Measurements from ENCODE around the gene ASCC2. TPM values are rescaled to one million over a fixed set of nuclear protein-coding genes. Genes with fewer than 3 reads are reported as not detected.

The ASCC2 gene
- total RNA-seq, 4 donors from 2014 or later = 19.6 to 35.8 (median 28.5) TPM

DNA sequence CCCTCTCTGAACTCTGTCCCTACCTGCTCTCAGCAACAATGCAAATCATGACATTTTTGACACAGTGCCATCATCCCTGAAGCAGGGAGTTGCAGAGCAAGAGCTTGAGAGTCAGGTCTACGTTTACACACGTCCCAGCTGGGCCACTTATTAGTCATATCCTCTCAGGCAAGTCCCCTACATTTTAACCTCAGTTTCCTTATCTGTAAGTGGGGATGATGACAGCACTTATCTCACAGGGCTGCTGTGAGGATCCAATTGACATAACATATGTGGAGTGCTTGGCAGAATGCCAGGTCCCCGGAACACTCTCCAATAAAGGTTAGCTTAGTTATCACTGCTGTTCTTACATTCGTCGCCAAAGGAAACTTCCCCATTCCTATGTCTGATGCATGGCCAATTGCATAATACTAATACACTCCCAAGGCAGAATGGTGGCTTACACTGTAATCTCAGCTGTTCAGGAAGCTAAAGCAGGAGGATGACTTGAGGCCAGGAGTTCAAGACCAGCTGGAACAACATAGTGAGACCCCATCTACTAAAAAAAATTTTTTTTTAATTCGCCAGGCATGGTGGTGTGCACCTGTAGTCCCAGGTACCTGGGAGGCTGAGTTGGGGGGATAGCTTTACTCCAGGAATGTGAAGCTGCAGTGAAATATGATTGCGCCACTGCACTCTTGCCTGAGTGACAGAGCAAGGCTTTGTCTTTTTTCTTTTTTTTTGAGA is 16.6 kb downstream of the ASCC2 start:
- peaks cover 0 to 14% (median 5%) of the 10 kb centered on the region in 3 donors for H3K4me1 ChIP-seq
- H3K9me3 ChIP-seq = no peaks in the 10 kb centered on the region
- ATAC-seq = peak; percentile 61
- 46 to 73% methylated on average over 3 to 7 of the region's 7 CpGs for WGBS, 2 donors (ENCODE audit: low coverage in 1 of 2)
- H3K36me3 ChIP-seq = peaks cover 0 to 96% of the 10 kb centered on the region in 2 donors
- H3K4me3 ChIP-seq = no peak overlapping the region
- no peaks in the 10 kb centered on the region for H3K27me3 ChIP-seq
- H3K27ac ChIP-seq = peak overlapping the region in 1 of 4 donors; percentile 35
- TF ChIP-seq, protein P1, sequence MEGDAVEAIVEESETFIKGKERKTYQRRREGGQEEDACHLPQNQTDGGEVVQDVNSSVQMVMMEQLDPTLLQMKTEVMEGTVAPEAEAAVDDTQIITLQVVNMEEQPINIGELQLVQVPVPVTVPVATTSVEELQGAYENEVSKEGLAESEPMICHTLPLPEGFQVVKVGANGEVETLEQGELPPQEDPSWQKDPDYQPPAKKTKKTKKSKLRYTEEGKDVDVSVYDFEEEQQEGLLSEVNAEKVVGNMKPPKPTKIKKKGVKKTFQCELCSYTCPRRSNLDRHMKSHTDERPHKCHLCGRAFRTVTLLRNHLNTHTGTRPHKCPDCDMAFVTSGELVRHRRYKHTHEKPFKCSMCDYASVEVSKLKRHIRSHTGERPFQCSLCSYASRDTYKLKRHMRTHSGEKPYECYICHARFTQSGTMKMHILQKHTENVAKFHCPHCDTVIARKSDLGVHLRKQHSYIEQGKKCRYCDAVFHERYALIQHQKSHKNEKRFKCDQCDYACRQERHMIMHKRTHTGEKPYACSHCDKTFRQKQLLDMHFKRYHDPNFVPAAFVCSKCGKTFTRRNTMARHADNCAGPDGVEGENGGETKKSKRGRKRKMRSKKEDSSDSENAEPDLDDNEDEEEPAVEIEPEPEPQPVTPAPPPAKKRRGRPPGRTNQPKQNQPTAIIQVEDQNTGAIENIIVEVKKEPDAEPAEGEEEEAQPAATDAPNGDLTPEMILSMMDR (IDR thresholded peaks at IDR 0.05) = no peak
- TF ChIP-seq POLR2A (IDR thresholded peaks at IDR 0.05) (no peak), EP300 (IDR thresholded peaks at IDR 0.05) (no peak), POLR2AphosphoS5 (IDR thresholded peaks at IDR 0.05) (no peak)

DNA sequence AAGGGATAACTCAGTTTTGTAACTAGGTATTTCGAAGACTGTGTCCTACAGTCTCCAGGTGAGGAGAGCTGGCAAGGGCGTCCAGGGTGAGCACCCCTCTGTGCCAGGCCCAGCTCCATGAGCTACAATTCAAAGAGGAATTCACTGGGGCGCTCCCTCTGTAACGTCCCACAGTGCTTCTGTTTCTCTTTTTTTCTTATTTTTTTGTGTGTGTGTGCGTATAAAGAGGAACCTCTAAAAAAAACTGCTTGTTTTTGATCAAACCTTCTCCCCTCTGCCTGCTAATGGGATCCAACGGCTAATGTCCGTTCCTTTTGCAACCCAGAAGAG is 17.1 kb downstream of the ASCC2 start:
- TF ChIP-seq POLR2AphosphoS5 (IDR thresholded peaks at IDR 0.05) = no peak
- TF ChIP-seq, protein P1 (IDR thresholded peaks at IDR 0.05) = no peak
- TF ChIP-seq POLR2A (IDR thresholded peaks at IDR 0.05) = no peak
- TF ChIP-seq EP300 (IDR thresholded peaks at IDR 0.05) = no peak
- Histone ChIP-seq H3K9me3 (no peaks in the 10 kb centered on the region), H3K4me3 (no peak overlapping the region), H3K27me3 (no peaks in the 10 kb centered on the region), H3K4me1 (peaks cover 0 to 19% (median 5%) of the 10 kb centered on the region in 3 donors), H3K36me3 (peaks cover 0 to 97% of the 10 kb centered on the region in 2 donors), H3K27ac (peak overlapping the region in 1 of 4 donors; percentile 35)
- ATAC-seq = no peak
- WGBS, 2 donors (ENCODE audit: low coverage in 1 of 2) = 71 to 74% methylated on average over 5 to 7 of the region's 7 CpGs

DNA sequence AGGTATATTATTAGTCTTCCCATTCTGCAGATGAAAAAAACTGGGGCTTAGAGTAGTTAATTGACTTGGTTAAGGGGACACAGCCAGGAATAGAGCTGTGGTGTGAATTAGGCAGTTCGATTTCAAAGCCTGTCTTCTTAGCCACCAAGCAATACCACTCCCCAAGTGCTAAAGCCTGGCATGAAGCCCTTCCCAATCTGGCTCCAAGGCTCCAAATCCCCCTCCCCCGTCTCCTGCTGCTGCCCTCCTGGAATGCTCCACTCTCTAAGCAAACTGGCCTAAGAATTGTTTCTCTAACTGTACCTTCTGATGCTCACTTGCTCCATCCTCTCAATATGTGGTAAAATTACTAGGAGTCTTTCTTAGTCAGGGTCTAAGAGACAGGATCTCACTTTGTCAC is 18.6 kb downstream of the ASCC2 start:
- peaks cover 0 to 98% of the 10 kb centered on the region in 2 donors for H3K36me3 ChIP-seq
- TF ChIP-seq POLR2A (IDR thresholded peaks at IDR 0.05) (no peak), POLR2AphosphoS5 (IDR thresholded peaks at IDR 0.05) (no peak)
- TF ChIP-seq, protein P1 (IDR thresholded peaks at IDR 0.05) = no peak
- ATAC-seq = no peak
- H3K4me1 ChIP-seq = peaks cover 0 to 23% (median 5%) of the 10 kb centered on the region in 3 donors
- no peak overlapping the region for H3K4me3 ChIP-seq
- no peaks in the 10 kb centered on the region for H3K9me3 ChIP-seq
- H3K27ac ChIP-seq = no peak overlapping the region
- 40 to 82% methylated on average over 1 to 2 of the region's 2 CpGs for WGBS, 2 donors (ENCODE audit: low coverage in 1 of 2)
- no peaks in the 10 kb centered on the region for H3K27me3 ChIP-seq

DNA sequence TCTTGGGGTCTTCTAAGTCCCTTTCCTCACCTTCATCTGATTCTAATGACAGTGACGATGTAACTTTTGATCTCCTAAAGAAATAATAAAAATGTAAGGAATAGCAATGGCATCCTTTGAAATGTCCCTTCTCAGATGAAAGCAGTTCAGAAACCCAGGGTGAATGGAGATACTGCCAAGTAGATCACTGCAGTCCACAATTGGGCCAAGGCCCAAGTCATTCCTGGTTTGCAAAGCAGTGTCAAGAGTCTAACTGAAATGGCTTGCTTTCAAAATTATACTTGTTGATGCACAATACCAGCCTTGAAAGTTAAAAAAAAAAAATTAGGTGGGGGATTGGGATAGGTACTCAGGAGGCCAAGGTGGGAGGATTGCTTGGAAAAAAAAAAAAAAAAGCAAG is 20.4 kb downstream of the ASCC2 start:
- WGBS, 2 donors (ENCODE audit: low coverage in 1 of 2) = 71% methylated on average over 1 of the region's 1 CpG; no CpG with 5 or more reads in 1 of the 2 donors
- peaks cover 0 to 23% (median 5%) of the 10 kb centered on the region in 3 donors for H3K4me1 ChIP-seq
- TF ChIP-seq POLR2A (IDR thresholded peaks at IDR 0.05) = no peak
- TF ChIP-seq EP300 (IDR thresholded peaks at IDR 0.05) = no peak
- no peak for TF ChIP-seq POLR2AphosphoS5 (IDR thresholded peaks at IDR 0.05)
- TF ChIP-seq, protein P1 (IDR thresholded peaks at IDR 0.05) = no peak
- H3K27me3 ChIP-seq = no peaks in the 10 kb centered on the region
- no peak overlapping the region for H3K4me3 ChIP-seq
- ATAC-seq = no peak
- no peaks in the 10 kb centered on the region for H3K9me3 ChIP-seq
- no peak overlapping the region for H3K27ac ChIP-seq
- H3K36me3 ChIP-seq = peaks cover 0 to 98% of the 10 kb centered on the region in 2 donors

DNA sequence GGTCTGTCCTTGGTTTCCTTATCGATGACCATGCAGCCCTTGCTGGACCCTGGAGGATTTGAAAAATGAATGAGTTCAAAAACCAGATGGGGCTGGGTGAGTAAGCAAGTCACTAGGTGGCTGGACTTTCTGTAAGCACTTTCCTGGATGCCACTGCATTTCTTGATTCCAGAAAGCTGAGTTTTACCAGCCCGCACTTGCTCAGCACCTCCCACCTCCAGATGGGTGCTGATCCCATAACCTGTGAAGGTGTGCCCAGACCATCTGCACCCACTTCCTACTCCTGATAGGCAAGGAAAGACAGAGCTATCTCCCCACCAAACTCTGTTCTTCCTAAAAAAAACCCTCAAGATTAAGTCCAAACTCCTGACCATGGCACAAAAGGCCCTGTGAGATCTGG is 21.1 kb downstream of the ASCC2 start:
- Histone ChIP-seq H3K4me3 (no peak overlapping the region), H3K9me3 (no peaks in the 10 kb centered on the region), H3K36me3 (peaks cover 0 to 98% of the 10 kb centered on the region in 2 donors), H3K27me3 (no peaks in the 10 kb centered on the region), H3K4me1 (peaks cover 0 to 23% (median 5%) of the 10 kb centered on the region in 3 donors), H3K27ac (peak overlapping the region in 2 of 4 donors; percentile 12 to 57)
- TF ChIP-seq POLR2A (IDR thresholded peaks at IDR 0.05) (no peak), POLR2AphosphoS5 (IDR thresholded peaks at IDR 0.05) (no peak), EP300 (IDR thresholded peaks at IDR 0.05) (no peak)
- TF ChIP-seq, protein P1 (IDR thresholded peaks at IDR 0.05) = no peak
- 80% methylated on average over 1 of the region's 2 CpGs; no CpG with 5 or more reads in 1 of the 2 donors for WGBS, 2 donors (ENCODE audit: low coverage in 1 of 2)
- ATAC-seq = no peak
